GM18867 (cell line): ENCODE measurements around the gene AEBP1.

ENCODE experiments used
- ATAC-seq: cut with Tn5 transposase; IDR thresholded peaks from one replicate; pipeline ENCODE4 v1.9.1; 2021; ENCODE audit warnings: mild to moderate bottlenecking, moderate library complexity; ENCODE audit not compliant: unreplicated experiment

Gene AEBP1

GRCh38 chr7:44152971-44153947, 49.1 kb downstream of the AEBP1 start:
- no peak for ATAC-seq

- no peak for ATAC-seq
Observed at GRCh38 chr7:44153948-44154335, 49.8 kb downstream of the AEBP1 start.

- no peak for ATAC-seq
Observed at GRCh38 chr7:44154703-44155102, 50.6 kb downstream of the AEBP1 start.

- no peak for ATAC-seq
Observed at GRCh38 chr7:44155191-44156185, 51.3 kb downstream of the AEBP1 start.

- no peak for ATAC-seq
Observed at GRCh38 chr7:44156453-44157010, 52.4 kb downstream of the AEBP1 start.

- ATAC-seq = no peak
Observed at GRCh38 chr7:44157116-44158080, 53.3 kb downstream of the AEBP1 start.

GRCh38 chr7:44158096-44158872, 54.1 kb downstream of the AEBP1 start:
- no peak for ATAC-seq

GRCh38 chr7:44158873-44159631, 54.9 kb downstream of the AEBP1 start:
- ATAC-seq = no peak

- ATAC-seq = no peak
Observed at GRCh38 chr7:44159824-44160630, 55.9 kb downstream of the AEBP1 start.

- no peak for ATAC-seq
Observed at GRCh38 chr7:44161371-44161770, 57.2 kb downstream of the AEBP1 start.

- no peak for ATAC-seq
Observed at GRCh38 chr7:44162179-44162578, 58.0 kb downstream of the AEBP1 start.

- no peak for ATAC-seq
Observed at GRCh38 chr7:44162785-44163395, 58.7 kb downstream of the AEBP1 start.

- ATAC-seq = no peak
Observed at GRCh38 chr7:44163591-44163990, 59.4 kb downstream of the AEBP1 start.
